Activated CD4-positive, alpha-beta T cell treated with anti-CD3 and anti-CD28 coated beads for 36 hours (primary cell): ENCODE results near the gene THSD4. TPM values are rescaled to one million over a fixed set of nuclear protein-coding genes. Genes with fewer than 3 reads are reported as not detected.

ENCODE experiments used
- ATAC-seq: fragments of 200-7000 bp; cut with Tn5 transposase; one replicate; pipeline ENCODE4 v1.10.0; 2021; ENCODE audit warnings: mild to moderate bottlenecking, moderate library complexity
- CTCF ChIA-PET: fragments of 350-600 bp; sonication (Branson Sonifier 250); formaldehyde crosslinking; loops from one replicate; lab custom pipeline; 2021; ENCODE audit warnings: antibody characterized with exemption; lab: Charles Lee
- POLR2A ChIA-PET: fragments of 350-600 bp; sonication (Branson Sonifier 250); formaldehyde crosslinking; loops from one replicate; lab custom pipeline; 2021; ENCODE audit warnings: antibody characterized with exemption, inconsistent platforms; lab: Charles Lee
- DNase-seq: peaks from one replicate; pipeline ENCODE4 v3.0.0-alpha.2; 2020
- H3K27ac Mint-ChIP-seq: one replicate; pipeline ENCODE4 v1.8.0; 2021; ENCODE audit warnings: mixed read lengths
- H3K27me3 Mint-ChIP-seq: one replicate; pipeline ENCODE4 v1.8.0; 2021; ENCODE audit warnings: mixed read lengths
- H3K36me3 Mint-ChIP-seq: one replicate; pipeline ENCODE4 v1.8.0; 2021; ENCODE audit warnings: low read depth, mixed read lengths
- H3K4me1 Mint-ChIP-seq: one replicate; pipeline ENCODE4 v1.8.0; 2021; ENCODE audit warnings: mixed read lengths
- H3K4me3 Mint-ChIP-seq: one replicate; pipeline ENCODE4 v1.8.0; 2021; ENCODE audit warnings: mild to moderate bottlenecking, moderate library complexity, mixed read lengths
- H3K9me3 Mint-ChIP-seq: one replicate; pipeline ENCODE4 v1.8.0; 2021; ENCODE audit warnings: low read depth, mixed read lengths
- intact Hi-C, 2 experiments: fragments of 100-400 bp; cut with DNase I in 1 of 2; cut with micrococcal nuclease in 1 of 2; formaldehyde crosslinking; loops; one replicate each; pipeline versions ENCODE4 v1.14.2 to v1.15.1; 2022 to 2024; cut with DNase I, micrococcal nuclease
- total RNA-seq, 2 experiments: library from RNA; stranded (reverse); gene quantifications; one replicate each; pipeline ENCODE4 v1.2.3, GENCODE V29; 2021

Gene THSD4
- total RNA-seq, 2 experiments from 2014 or later: not detected

- ATAC-seq (no peak), DNase-seq (no peak)
- Mint-ChIP-seq H3K9me3 (no peaks in the 10 kb centered on the region), H3K27ac (no peak overlapping the region), H3K4me3 (no peak overlapping the region), H3K36me3 (no peaks in the 10 kb centered on the region), H3K4me1 (no peaks in the 10 kb centered on the region), H3K27me3 (peaks cover 20% of the 10 kb centered on the region)
- intact Hi-C loops: no loop called here
- ChIA-PET POLR2A (no interaction called here), CTCF (no interaction called here)
Observed at GRCh38 chr15:71568227-71568626, 453.0 kb downstream of the THSD4 start.

- POLR2A ChIA-PET: no interaction called here
- CTCF ChIA-PET: no interaction called here
Observed at GRCh38 chr15:71570736-71571135, 455.5 kb downstream of the THSD4 start.

GRCh38 chr15:71571641-71572040 is 456.4 kb downstream of the THSD4 start:
- Mint-ChIP-seq H3K36me3 (no peaks in the 10 kb centered on the region), H3K27ac (no peak overlapping the region), H3K9me3 (no peaks in the 10 kb centered on the region), H3K27me3 (peaks cover 24% of the 10 kb centered on the region), H3K4me1 (no peaks in the 10 kb centered on the region), H3K4me3 (no peak overlapping the region)
- ChIA-PET POLR2A (no interaction called here), CTCF (interaction anchor here (1.1 kb wide), 1 partner anchor 172 kb away, joined by 4 read pairs; no protein-coding TSS in a partner anchor)
- DNase-seq (no peak), ATAC-seq (no peak)
- intact Hi-C loops: no loop called here

More at GRCh38 chr15:71570736-71571135, 455.5 kb downstream of the THSD4 start:
- no peaks in the 10 kb centered on the region for H3K9me3 Mint-ChIP-seq
- DNase-seq: no peak
- H3K4me3 Mint-ChIP-seq: no peak overlapping the region
- H3K27me3 Mint-ChIP-seq: peaks cover 23% of the 10 kb centered on the region
- no peak overlapping the region for H3K27ac Mint-ChIP-seq
- no peaks in the 10 kb centered on the region for H3K4me1 Mint-ChIP-seq
- ATAC-seq: no peak
- H3K36me3 Mint-ChIP-seq: no peaks in the 10 kb centered on the region
- intact Hi-C loops: no loop called here

- Mint-ChIP-seq H3K9me3 (no peaks in the 10 kb centered on the region), H3K36me3 (no peaks in the 10 kb centered on the region), H3K4me1 (no peaks in the 10 kb centered on the region), H3K4me3 (no peak overlapping the region), H3K27ac (no peak overlapping the region), H3K27me3 (peaks cover 26% of the 10 kb centered on the region)
- ChIA-PET POLR2A (no interaction called here), CTCF (interaction anchor here (1.1 kb wide), 1 partner anchor 171 kb away, joined by 4 read pairs; no protein-coding TSS in a partner anchor)
- ATAC-seq (no peak), DNase-seq (no peak)
- intact Hi-C loops: no loop called here
Observed at GRCh38 chr15:71572452-71573053, 457.3 kb downstream of the THSD4 start.

GRCh38 chr15:71573599-71573998 is 458.3 kb downstream of the THSD4 start:
- CTCF ChIA-PET: no interaction called here
- POLR2A ChIA-PET: no interaction called here
- H3K27me3 Mint-ChIP-seq: peaks cover 26% of the 10 kb centered on the region

GRCh38 chr15:71575474-71576045 is 460.3 kb downstream of the THSD4 start:
- CTCF ChIA-PET: interaction anchor here (0.8 to 1.6 kb wide), 4 partner anchors 46 to 169 kb away, joined by 3 to 4 read pairs (median 4); no protein-coding TSS in a partner anchor
- no peak for DNase-seq
- POLR2A ChIA-PET: no interaction called here

More at GRCh38 chr15:71573599-71573998, 458.3 kb downstream of the THSD4 start:
- intact Hi-C loops: no loop called here
- H3K36me3 Mint-ChIP-seq: no peaks in the 10 kb centered on the region
- H3K27ac Mint-ChIP-seq: no peak overlapping the region
- DNase-seq (no peak), ATAC-seq (no peak)
- H3K4me3 Mint-ChIP-seq: no peak overlapping the region
- H3K4me1 Mint-ChIP-seq: no peaks in the 10 kb centered on the region
- no peaks in the 10 kb centered on the region for H3K9me3 Mint-ChIP-seq

GRCh38 chr15:71577071-71577470 is 461.8 kb downstream of the THSD4 start:
- intact Hi-C loops: no loop called here
- CTCF ChIA-PET: interaction anchor here (0.7 kb wide), 1 partner anchor 502 kb away, joined by 3 read pairs; no protein-coding TSS in a partner anchor
- POLR2A ChIA-PET: no interaction called here

More at GRCh38 chr15:71575474-71576045, 460.3 kb downstream of the THSD4 start:
- ATAC-seq: no peak
- H3K27me3 Mint-ChIP-seq: peaks cover 25% of the 10 kb centered on the region
- H3K36me3 Mint-ChIP-seq: no peaks in the 10 kb centered on the region
- H3K4me3 Mint-ChIP-seq: no peak overlapping the region
- intact Hi-C loops: loop anchor here in 1 of 2 experiments (1.0 kb wide), 1 partner anchor 155 kb away; no protein-coding TSS in a partner anchor
- no peaks in the 10 kb centered on the region for H3K4me1 Mint-ChIP-seq
- H3K27ac Mint-ChIP-seq: no peak overlapping the region
- no peaks in the 10 kb centered on the region for H3K9me3 Mint-ChIP-seq

GRCh38 chr15:71581398-71581930 is 466.2 kb downstream of the THSD4 start:
- Mint-ChIP-seq H3K4me1 (no peaks in the 10 kb centered on the region), H3K36me3 (no peaks in the 10 kb centered on the region), H3K9me3 (peaks cover 10% of the 10 kb centered on the region), H3K4me3 (no peak overlapping the region), H3K27me3 (peaks cover 21% of the 10 kb centered on the region), H3K27ac (no peak overlapping the region)
- intact Hi-C loops: no loop called here
- ATAC-seq (no peak), DNase-seq (no peak)
- ChIA-PET POLR2A (no interaction called here), CTCF (no interaction called here)

More at GRCh38 chr15:71577071-71577470, 461.8 kb downstream of the THSD4 start:
- no peaks in the 10 kb centered on the region for H3K9me3 Mint-ChIP-seq
- no peak for ATAC-seq
- no peaks in the 10 kb centered on the region for H3K4me1 Mint-ChIP-seq
- H3K27ac Mint-ChIP-seq: no peak overlapping the region
- no peaks in the 10 kb centered on the region for H3K36me3 Mint-ChIP-seq
- H3K4me3 Mint-ChIP-seq: no peak overlapping the region
- no peak for DNase-seq
- H3K27me3 Mint-ChIP-seq: peaks cover 30% of the 10 kb centered on the region

- peaks cover 10% of the 10 kb centered on the region for H3K9me3 Mint-ChIP-seq
- no peaks in the 10 kb centered on the region for H3K36me3 Mint-ChIP-seq
Observed at GRCh38 chr15:71585159-71585558, 469.9 kb downstream of the THSD4 start.

GRCh38 chr15:71586463-71586862 is 471.2 kb downstream of the THSD4 start:
- CTCF ChIA-PET: interaction anchor here (0.5 kb wide), 1 partner anchor 143 kb away, joined by 4 read pairs; no protein-coding TSS in a partner anchor
- intact Hi-C loops: no loop called here
- no peak overlapping the region for H3K27ac Mint-ChIP-seq
- ATAC-seq (no peak), DNase-seq (no peak)
- H3K36me3 Mint-ChIP-seq: no peaks in the 10 kb centered on the region
- H3K4me3 Mint-ChIP-seq: no peak overlapping the region
- POLR2A ChIA-PET: no interaction called here
- peaks cover 10% of the 10 kb centered on the region for H3K9me3 Mint-ChIP-seq
- no peaks in the 10 kb centered on the region for H3K4me1 Mint-ChIP-seq
- H3K27me3 Mint-ChIP-seq: peaks cover 11% of the 10 kb centered on the region

More at GRCh38 chr15:71585159-71585558, 469.9 kb downstream of the THSD4 start:
- ChIA-PET CTCF (no interaction called here), POLR2A (no interaction called here)
- ATAC-seq: no peak
- Mint-ChIP-seq H3K27ac (no peak overlapping the region), H3K4me3 (no peak overlapping the region), H3K4me1 (no peaks in the 10 kb centered on the region), H3K27me3 (peaks cover 20% of the 10 kb centered on the region)
- intact Hi-C loops: no loop called here
- no peak for DNase-seq

GRCh38 chr15:71588746-71589145 is 473.5 kb downstream of the THSD4 start:
- Mint-ChIP-seq H3K36me3 (no peaks in the 10 kb centered on the region), H3K9me3 (peaks cover 10% of the 10 kb centered on the region), H3K27me3 (peaks cover 9% of the 10 kb centered on the region), H3K27ac (no peak overlapping the region), H3K4me1 (no peaks in the 10 kb centered on the region), H3K4me3 (no peak overlapping the region)
- intact Hi-C loops: no loop called here
- ATAC-seq (no peak), DNase-seq (no peak)
- CTCF ChIA-PET: no interaction called here
- POLR2A ChIA-PET: no interaction called here

- ChIA-PET POLR2A (no interaction called here), CTCF (no interaction called here)
- Mint-ChIP-seq H3K27me3 (peaks cover 4% of the 10 kb centered on the region), H3K27ac (no peak overlapping the region), H3K4me1 (no peaks in the 10 kb centered on the region), H3K9me3 (peaks cover 4% of the 10 kb centered on the region), H3K36me3 (no peaks in the 10 kb centered on the region), H3K4me3 (no peak overlapping the region)
- intact Hi-C loops: no loop called here
- ATAC-seq (no peak), DNase-seq (no peak)
Observed at GRCh38 chr15:71591057-71591456, 475.8 kb downstream of the THSD4 start.
